AG04449 (cell line): Measurements from ENCODE around the gene PARP12.
A peak's percentile ranks its signal among the peaks of the same experiment; 100 is the strongest.

ENCODE experiments used
- CTCF ChIA-PET: fragments of 350-600 bp; formaldehyde crosslinking; extraction: SDS; loops from one replicate; lab custom pipeline; 2021; ENCODE audit warnings: antibody characterized with exemption; lab: Yijun Ruan, JAX
- POLR2A ChIA-PET: fragments of 400-600, 350-600 bp; formaldehyde crosslinking; extraction: SDS; loops from one replicate; lab custom pipeline; 2020; ENCODE audit warnings: antibody characterized with exemption, inconsistent platforms; lab: Yijun Ruan, JAX
- DNase-seq: peaks from one replicate; pipeline ENCODE4 v3.0.0-alpha.2; 2010; ENCODE audit warnings: low read depth, low spot score
- H3K4me3 ChIP-seq: 2 replicates; pipeline ENCODE4 v1.5.1; 2011; ENCODE audit warnings: low read depth, mild to moderate bottlenecking, control low read depth, low read length
- TF ChIP-seq, protein P1 (sequence below): IDR thresholded peaks from one replicate; pipeline ENCODE4 v1.5.1; 2011; ENCODE audit warnings: mild to moderate bottlenecking, moderate library complexity, low read length, control low read depth, inconsistent platforms; ENCODE audit not compliant: insufficient read depth; ENCODE audit errors: missing control alignments

The PARP12 gene

GRCh38 chr7:140084142-140084655, 21.4 kb upstream of the PARP12 start:
- no peak for DNase-seq
- TF ChIP-seq, protein P1, sequence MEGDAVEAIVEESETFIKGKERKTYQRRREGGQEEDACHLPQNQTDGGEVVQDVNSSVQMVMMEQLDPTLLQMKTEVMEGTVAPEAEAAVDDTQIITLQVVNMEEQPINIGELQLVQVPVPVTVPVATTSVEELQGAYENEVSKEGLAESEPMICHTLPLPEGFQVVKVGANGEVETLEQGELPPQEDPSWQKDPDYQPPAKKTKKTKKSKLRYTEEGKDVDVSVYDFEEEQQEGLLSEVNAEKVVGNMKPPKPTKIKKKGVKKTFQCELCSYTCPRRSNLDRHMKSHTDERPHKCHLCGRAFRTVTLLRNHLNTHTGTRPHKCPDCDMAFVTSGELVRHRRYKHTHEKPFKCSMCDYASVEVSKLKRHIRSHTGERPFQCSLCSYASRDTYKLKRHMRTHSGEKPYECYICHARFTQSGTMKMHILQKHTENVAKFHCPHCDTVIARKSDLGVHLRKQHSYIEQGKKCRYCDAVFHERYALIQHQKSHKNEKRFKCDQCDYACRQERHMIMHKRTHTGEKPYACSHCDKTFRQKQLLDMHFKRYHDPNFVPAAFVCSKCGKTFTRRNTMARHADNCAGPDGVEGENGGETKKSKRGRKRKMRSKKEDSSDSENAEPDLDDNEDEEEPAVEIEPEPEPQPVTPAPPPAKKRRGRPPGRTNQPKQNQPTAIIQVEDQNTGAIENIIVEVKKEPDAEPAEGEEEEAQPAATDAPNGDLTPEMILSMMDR, result no peak
- CTCF ChIA-PET, result no interaction called here
- POLR2A ChIA-PET, result interaction anchor here (0.5 kb wide), 1 partner anchor 555 kb away, joined by 3 read pairs; no protein-coding TSS in a partner anchor
- no peak overlapping the region for H3K4me3 ChIP-seq

DNA sequence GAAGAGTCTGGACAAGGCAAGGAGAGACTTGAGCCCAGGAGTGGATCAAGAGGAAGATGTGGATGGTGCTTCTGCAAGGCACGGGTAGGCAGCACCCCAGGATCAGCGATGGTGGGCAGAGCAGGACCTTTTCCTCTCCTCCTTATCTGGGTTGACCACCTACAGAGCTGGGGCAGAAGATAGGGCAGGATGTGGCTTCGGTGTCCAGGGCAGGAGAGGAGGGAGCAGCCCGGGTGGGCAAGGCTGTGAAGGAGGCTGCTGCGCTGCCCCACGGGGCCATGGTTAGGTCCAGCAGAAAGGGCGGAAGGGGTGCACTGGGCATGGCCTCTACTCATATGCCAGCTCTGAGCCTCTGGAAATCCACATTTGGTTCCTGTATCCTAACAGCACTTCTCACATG, 20.0 kb upstream of the PARP12 start:
- TF ChIP-seq, protein P1, result no peak
- CTCF ChIA-PET, result no interaction called here
- DNase-seq, result no peak
- POLR2A ChIA-PET, result no interaction called here
- H3K4me3 ChIP-seq, result no peak overlapping the region

DNA sequence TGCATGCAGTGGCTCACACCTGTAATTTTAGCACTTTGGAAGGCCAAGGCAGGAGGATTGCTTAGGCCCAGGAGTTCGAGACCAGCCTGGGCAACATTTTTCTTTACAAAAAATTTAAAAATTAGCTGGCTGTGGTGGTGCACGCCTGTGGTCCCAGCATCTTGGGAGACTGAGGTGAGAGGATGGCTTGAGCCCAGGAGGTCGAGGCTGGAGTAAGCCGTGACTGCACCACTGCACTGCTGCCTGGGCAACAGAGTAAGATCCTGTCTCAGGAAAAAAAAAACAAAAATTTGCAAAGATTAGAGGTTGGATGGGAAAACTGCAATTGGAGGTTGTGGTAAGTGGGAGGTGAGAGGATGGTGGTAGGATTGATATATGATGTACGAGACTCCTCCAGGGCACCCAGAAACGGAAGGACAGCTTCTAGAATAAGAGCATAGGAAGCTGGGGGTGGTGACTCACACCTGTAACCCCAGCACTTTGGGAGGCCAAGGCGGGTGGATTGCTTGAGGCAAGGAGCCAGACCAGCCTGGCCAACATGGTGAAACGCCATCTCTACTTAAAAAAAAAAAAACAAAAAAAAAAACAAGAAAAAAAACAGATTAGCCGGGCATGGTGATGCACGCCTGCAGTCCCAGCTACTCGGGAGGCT, 19.1 kb upstream of the PARP12 start:
- TF ChIP-seq, protein P1, result no peak
- no peak overlapping the region for H3K4me3 ChIP-seq
- POLR2A ChIA-PET, result no interaction called here
- no peak for DNase-seq
- CTCF ChIA-PET, result no interaction called here

GRCh38 chr7:140080919-140081318, 18.2 kb upstream of the PARP12 start:
- CTCF ChIA-PET, result no interaction called here
- TF ChIP-seq, protein P1, result no peak
- POLR2A ChIA-PET, result no interaction called here
- H3K4me3 ChIP-seq, result no peak overlapping the region
- no peak for DNase-seq

- peak; percentile 10 for DNase-seq
- POLR2A ChIA-PET, result no interaction called here
- TF ChIP-seq, protein P1, result no peak
These were observed 16.4 kb upstream of the PARP12 start for GRCh38 chr7:140079121-140079536.

DNA sequence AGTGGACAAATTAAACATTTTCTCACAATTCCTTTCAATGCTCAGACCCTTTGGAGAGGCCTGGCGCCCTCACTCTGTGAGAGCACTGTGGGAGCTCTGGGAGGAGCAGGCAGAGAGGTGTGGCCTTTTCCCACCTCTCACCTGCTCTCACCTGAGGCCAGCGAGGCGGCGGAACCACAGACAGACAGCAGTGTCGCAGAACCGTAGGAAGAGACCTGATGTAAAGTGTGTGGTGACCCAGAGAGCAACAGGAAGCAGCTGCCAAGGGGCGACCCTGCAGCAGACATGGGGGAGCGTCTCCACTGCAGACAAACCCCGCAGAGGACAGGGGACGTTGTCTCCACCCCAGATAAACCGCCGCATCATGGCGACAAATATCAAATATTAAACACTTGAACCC, 15.6 kb upstream of the PARP12 start:
- H3K4me3 ChIP-seq, result no peak overlapping the region
- TF ChIP-seq, protein P1, result no peak
- no peak for DNase-seq
- CTCF ChIA-PET, result no interaction called here
- POLR2A ChIA-PET, result no interaction called here

More at GRCh38 chr7:140079121-140079536, 16.4 kb upstream of the PARP12 start:
- H3K4me3 ChIP-seq, result no peak overlapping the region
- CTCF ChIA-PET, result no interaction called here
